GM23338 (cell line): ENCODE results near the gene KCNC4. TPM values are rescaled to one million over a fixed set of nuclear protein-coding genes. Genes with fewer than 3 reads are reported as not detected.

Experiments
- ATAC-seq: fragments of 200-7000 bp; cut with Tn5 transposase; 3 replicates; pipeline ENCODE4 v1.9.1; 2020
- DNase-seq: peaks from one replicate; pipeline ENCODE4 v3.0.0-alpha.2; 2015; ENCODE audit warnings: low spot score
- H2AFZ ChIP-seq: fragments of 200-600 bp; sonication (generic); 2 replicates; pipeline ENCODE4 v1.8.0; 2016; ENCODE audit warnings: antibody characterized with exemption, mild to moderate bottlenecking, moderate library complexity
- H3F3A ChIP-seq: fragments of 200-600 bp; sonication (generic); replicated peaks from 2 replicates; pipeline ENCODE4 v1.8.0; 2017; ENCODE audit warnings: antibody characterized with exemption, mixed run types, low read depth
- H3K27ac ChIP-seq: fragments of 200-600 bp; sonication (generic); 2 replicates; pipeline ENCODE4 v1.6.1; 2016; ENCODE audit warnings: low read depth
- H3K27me3 ChIP-seq: fragments of 200-600 bp; sonication (generic); 2 replicates; pipeline ENCODE4 v1.8.0; 2016; ENCODE audit warnings: mild to moderate bottlenecking, mixed run types, moderate library complexity; ENCODE audit not compliant: insufficient read depth
- H3K36me3 ChIP-seq: fragments of 200-600 bp; sonication (generic); 2 replicates; pipeline ENCODE4 v1.8.0; 2016; ENCODE audit warnings: mild to moderate bottlenecking; ENCODE audit not compliant: insufficient read depth
- H3K4me1 ChIP-seq: fragments of 200-600 bp; sonication (generic); 2 replicates; pipeline ENCODE4 v1.8.0; 2016; ENCODE audit warnings: mild to moderate bottlenecking, moderate library complexity; ENCODE audit not compliant: insufficient read depth
- H3K4me2 ChIP-seq: fragments of 200-600 bp; sonication (generic); 2 replicates; pipeline ENCODE4 v1.7.1; 2017; ENCODE audit warnings: mixed run types
- H3K4me3 ChIP-seq: fragments of 200-600 bp; sonication (generic); 2 replicates; pipeline ENCODE4 v1.6.1; 2016; ENCODE audit warnings: mixed run types
- H3K79me2 ChIP-seq: fragments of 200-600 bp; sonication (generic); replicated peaks from 2 replicates; pipeline ENCODE4 v1.8.0; 2017; ENCODE audit warnings: mild to moderate bottlenecking; ENCODE audit not compliant: insufficient read depth
- H3K9me2 ChIP-seq: fragments of 200-600 bp; sonication (generic); 2 replicates; pipeline ENCODE4 v1.8.0; 2017; ENCODE audit not compliant: insufficient read depth
- H4K20me1 ChIP-seq: fragments of 200-600 bp; sonication (generic); replicated peaks from 2 replicates; pipeline ENCODE4 v1.8.0; 2017; ENCODE audit warnings: mild to moderate bottlenecking; ENCODE audit not compliant: insufficient read depth
- H3K27ac Mint-ChIP-seq: 2 replicates; pipeline ENCODE4 v1.8.0; 2020; ENCODE audit warnings: inconsistent platforms, mild to moderate bottlenecking, moderate library complexity, mixed read lengths
- H3K27me3 Mint-ChIP-seq: 3 replicates; pipeline ENCODE4 v1.8.0; 2022; ENCODE audit warnings: low read depth, mild to moderate bottlenecking, moderate library complexity, mixed read lengths, inconsistent platforms; ENCODE audit not compliant: insufficient read depth, poor library complexity
- H3K36me3 Mint-ChIP-seq: 3 replicates; pipeline ENCODE4 v1.8.0; 2021; ENCODE audit warnings: low read depth, mild to moderate bottlenecking, inconsistent platforms, moderate library complexity, mixed read lengths
- H3K4me1 Mint-ChIP-seq: 3 replicates; pipeline ENCODE4 v1.8.0; 2020; ENCODE audit warnings: mild to moderate bottlenecking, inconsistent platforms, mixed read lengths
- H3K4me3 Mint-ChIP-seq: 3 replicates; pipeline ENCODE4 v1.8.0; 2021; ENCODE audit warnings: moderate library complexity, mild to moderate bottlenecking, inconsistent platforms, mixed read lengths
- H3K9me3 Mint-ChIP-seq: 3 replicates; pipeline ENCODE4 v1.8.0; 2020; ENCODE audit warnings: moderate library complexity, mild to moderate bottlenecking, inconsistent platforms, mixed read lengths
- CREB1 ChIP-seq: fragments of 250-450 bp; sonication (Bioruptor Pico); IDR thresholded peaks from 2 replicates; pipeline ENCODE4 v1.5.0; 2020; ENCODE audit warnings: low read depth, mild to moderate bottlenecking, moderate library complexity
- EZH2 ChIP-seq: fragments of 200-600 bp; sonication (generic); IDR thresholded peaks from one replicate; pipeline ENCODE4 v1.8.0; 2017; ENCODE audit warnings: antibody characterized with exemption, mild to moderate bottlenecking, low read depth; ENCODE audit not compliant: unreplicated experiment
- EZH2phosphoT487 ChIP-seq: fragments of 200-600 bp; sonication (generic); IDR thresholded peaks from one replicate; pipeline ENCODE4 v1.8.1; 2018; ENCODE audit warnings: antibody characterized with exemption; ENCODE audit not compliant: unreplicated experiment
- JUNB ChIP-seq: IDR thresholded peaks from one replicate; pipeline ENCODE4 v1.6.1; 2016; ENCODE audit warnings: antibody characterized with exemption; ENCODE audit not compliant: unreplicated experiment
- NANOG ChIP-seq: IDR thresholded peaks from 2 replicates; pipeline ENCODE4 v1.6.1; 2016; ENCODE audit warnings: antibody characterized with exemption, borderline replicate concordance
- STAT1 ChIP-seq: IDR thresholded peaks from one replicate; pipeline ENCODE4 v1.6.1; 2016; ENCODE audit warnings: antibody characterized with exemption; ENCODE audit not compliant: unreplicated experiment
- ZNF114 ChIP-seq: fragments of 250-450 bp; sonication (Bioruptor Pico); IDR thresholded peaks from 2 replicates; pipeline ENCODE4 v1.5.0; 2020; ENCODE audit warnings: mild to moderate bottlenecking, moderate library complexity
- ZNF331 ChIP-seq: fragments of 250-450 bp; sonication (Bioruptor Pico); IDR thresholded peaks from 2 replicates; pipeline ENCODE4 v1.5.0; 2020; ENCODE audit warnings: low read depth, mild to moderate bottlenecking, moderate library complexity
- polyA plus RNA-seq: library from polyadenylated mRNA; unstranded; fragments of >200 nt; fragmentation: Nextera tagmentation; extraction: Ambion mirVana; gene quantifications from 2 replicates; pipeline ENCODE4 v1.2.1, GENCODE V29; 2016
- total RNA-seq: library from RNA; depleted of rRNA; stranded (reverse); fragments of >200 nt; shearing (Covaris generic); gene quantifications from 2 replicates; pipeline ENCODE4 v1.2.3, GENCODE V29; 2014
- TF ChIP-seq, protein P1 (sequence below): fragments of 250-450 bp; sonication (Bioruptor Pico); IDR thresholded peaks from 2 replicates; pipeline ENCODE4 v1.5.0; 2020; ENCODE audit warnings: mild to moderate bottlenecking, moderate library complexity
- TF ChIP-seq, protein P2 (sequence below): IDR thresholded peaks from 2 replicates; pipeline ENCODE4 v1.6.1; 2016; ENCODE audit warnings: antibody characterized with exemption

The KCNC4 gene
- total and polyA plus RNA-seq, 2 experiments from 2014 or later: 3.5 to 10.7 TPM

DNA sequence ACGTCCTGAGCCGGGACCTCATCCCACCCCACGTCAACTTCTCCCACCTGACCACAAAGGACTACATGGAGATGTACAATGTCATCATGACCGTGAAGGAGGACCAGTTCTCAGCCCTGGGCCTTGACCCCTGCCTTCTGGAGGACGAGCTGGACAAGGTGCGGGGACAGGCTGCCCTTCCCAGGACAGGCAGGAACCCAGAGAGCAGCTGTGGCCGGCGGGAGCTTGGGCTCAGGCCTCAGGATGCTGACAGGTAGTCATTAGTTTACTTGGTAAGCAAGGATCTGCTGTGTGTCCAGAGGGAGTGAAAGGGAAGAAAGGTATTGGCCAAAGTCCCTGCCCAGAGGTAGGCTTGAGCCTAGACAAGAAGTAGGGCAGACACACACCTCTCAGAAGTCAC, 17.6 kb upstream of the KCNC4 start (continued):
- TF ChIP-seq, protein P1, sequence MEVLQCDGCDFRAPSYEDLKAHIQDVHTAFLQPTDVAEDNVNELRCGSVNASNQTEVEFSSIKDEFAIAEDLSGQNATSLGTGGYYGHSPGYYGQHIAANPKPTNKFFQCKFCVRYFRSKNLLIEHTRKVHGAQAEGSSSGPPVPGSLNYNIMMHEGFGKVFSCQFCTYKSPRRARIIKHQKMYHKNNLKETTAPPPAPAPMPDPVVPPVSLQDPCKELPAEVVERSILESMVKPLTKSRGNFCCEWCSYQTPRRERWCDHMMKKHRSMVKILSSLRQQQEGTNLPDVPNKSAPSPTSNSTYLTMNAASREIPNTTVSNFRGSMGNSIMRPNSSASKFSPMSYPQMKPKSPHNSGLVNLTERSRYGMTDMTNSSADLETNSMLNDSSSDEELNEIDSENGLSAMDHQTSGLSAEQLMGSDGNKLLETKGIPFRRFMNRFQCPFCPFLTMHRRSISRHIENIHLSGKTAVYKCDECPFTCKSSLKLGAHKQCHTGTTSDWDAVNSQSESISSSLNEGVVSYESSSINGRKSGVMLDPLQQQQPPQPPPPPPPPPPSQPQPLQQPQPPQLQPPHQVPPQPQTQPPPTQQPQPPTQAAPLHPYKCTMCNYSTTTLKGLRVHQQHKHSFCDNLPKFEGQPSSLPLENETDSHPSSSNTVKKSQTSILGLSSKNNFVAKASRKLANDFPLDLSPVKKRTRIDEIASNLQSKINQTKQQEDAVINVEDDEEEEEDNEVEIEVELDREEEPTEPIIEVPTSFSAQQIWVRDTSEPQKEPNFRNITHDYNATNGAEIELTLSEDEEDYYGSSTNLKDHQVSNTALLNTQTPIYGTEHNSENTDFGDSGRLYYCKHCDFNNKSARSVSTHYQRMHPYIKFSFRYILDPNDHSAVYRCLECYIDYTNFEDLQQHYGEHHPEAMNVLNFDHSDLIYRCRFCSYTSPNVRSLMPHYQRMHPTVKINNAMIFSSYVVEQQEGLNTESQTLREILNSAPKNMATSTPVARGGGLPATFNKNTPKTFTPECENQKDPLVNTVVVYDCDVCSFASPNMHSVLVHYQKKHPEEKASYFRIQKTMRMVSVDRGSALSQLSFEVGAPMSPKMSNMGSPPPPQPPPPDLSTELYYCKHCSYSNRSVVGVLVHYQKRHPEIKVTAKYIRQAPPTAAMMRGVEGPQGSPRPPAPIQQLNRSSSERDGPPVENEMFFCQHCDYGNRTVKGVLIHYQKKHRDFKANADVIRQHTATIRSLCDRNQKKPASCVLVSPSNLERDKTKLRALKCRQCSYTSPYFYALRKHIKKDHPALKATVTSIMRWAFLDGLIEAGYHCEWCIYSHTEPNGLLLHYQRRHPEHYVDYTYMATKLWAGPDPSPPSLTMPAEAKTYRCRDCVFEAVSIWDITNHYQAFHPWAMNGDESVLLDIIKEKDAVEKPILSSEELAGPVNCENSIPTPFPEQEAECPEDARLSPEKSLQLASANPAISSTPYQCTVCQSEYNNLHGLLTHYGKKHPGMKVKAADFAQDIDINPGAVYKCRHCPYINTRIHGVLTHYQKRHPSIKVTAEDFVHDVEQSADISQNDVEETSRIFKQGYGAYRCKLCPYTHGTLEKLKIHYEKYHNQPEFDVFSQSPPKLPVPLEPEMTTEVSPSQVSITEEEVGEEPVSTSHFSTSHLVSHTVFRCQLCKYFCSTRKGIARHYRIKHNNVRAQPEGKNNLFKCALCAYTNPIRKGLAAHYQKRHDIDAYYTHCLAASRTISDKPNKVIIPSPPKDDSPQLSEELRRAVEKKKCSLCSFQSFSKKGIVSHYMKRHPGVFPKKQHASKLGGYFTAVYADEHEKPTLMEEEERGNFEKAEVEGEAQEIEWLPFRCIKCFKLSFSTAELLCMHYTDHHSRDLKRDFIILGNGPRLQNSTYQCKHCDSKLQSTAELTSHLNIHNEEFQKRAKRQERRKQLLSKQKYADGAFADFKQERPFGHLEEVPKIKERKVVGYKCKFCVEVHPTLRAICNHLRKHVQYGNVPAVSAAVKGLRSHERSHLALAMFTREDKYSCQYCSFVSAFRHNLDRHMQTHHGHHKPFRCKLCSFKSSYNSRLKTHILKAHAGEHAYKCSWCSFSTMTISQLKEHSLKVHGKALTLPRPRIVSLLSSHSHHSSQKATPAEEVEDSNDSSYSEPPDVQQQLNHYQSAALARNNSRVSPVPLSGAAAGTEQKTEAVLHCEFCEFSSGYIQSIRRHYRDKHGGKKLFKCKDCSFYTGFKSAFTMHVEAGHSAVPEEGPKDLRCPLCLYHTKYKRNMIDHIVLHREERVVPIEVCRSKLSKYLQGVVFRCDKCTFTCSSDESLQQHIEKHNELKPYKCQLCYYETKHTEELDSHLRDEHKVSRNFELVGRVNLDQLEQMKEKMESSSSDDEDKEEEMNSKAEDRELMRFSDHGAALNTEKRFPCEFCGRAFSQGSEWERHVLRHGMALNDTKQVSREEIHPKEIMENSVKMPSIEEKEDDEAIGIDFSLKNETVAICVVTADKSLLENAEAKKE (CRISPR knock-in tag): no peak
- no peak for TF ChIP-seq ZNF331 (CRISPR knock-in tag)
- TF ChIP-seq EZH2phosphoT487: no peak
- no peak for TF ChIP-seq ZNF114
- TF ChIP-seq, protein P2, sequence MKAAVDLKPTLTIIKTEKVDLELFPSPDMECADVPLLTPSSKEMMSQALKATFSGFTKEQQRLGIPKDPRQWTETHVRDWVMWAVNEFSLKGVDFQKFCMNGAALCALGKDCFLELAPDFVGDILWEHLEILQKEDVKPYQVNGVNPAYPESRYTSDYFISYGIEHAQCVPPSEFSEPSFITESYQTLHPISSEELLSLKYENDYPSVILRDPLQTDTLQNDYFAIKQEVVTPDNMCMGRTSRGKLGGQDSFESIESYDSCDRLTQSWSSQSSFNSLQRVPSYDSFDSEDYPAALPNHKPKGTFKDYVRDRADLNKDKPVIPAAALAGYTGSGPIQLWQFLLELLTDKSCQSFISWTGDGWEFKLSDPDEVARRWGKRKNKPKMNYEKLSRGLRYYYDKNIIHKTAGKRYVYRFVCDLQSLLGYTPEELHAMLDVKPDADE: no peak
- TF ChIP-seq NANOG: no peak
- TF ChIP-seq JUNB: no peak
- TF ChIP-seq CREB1 (CRISPR knock-in tag): no peak
- TF ChIP-seq STAT1: no peak

DNA sequence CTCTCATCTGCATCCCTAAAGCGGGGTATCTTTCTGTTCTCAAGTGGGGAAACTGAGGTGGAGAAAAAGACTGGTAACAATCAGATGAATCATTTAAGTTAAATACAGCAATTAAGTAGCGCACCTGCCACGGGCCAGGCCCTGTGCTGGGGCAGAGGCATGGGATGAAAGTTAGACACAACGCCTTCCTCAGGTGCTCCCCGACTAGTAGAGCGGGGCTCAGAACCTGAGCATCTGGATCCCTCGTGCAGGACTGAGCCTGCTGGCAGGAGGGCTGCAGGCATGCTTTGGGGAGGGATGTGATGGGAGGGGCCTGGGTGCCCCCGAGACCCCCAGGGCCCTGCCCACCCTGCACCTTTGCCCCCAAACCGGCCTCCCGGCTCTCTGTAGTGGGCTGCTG, 14.9 kb upstream of the KCNC4 start:
- no peaks in the 10 kb centered on the region for H3K36me3 ChIP-seq
- no peak overlapping the region for H2AFZ ChIP-seq
- H3K27me3 ChIP-seq: no peaks in the 10 kb centered on the region
- H3K27ac Mint-ChIP-seq: no peak overlapping the region
- H3K4me1 ChIP-seq: no peaks in the 10 kb centered on the region
- H3K9me2 ChIP-seq: no peaks in the 10 kb centered on the region
- H3K27me3 Mint-ChIP-seq: peaks cover 9% of the 10 kb centered on the region
- H3F3A ChIP-seq: no peaks in the 10 kb centered on the region
- no peaks in the 10 kb centered on the region for H3K79me2 ChIP-seq
- no peak overlapping the region for H3K4me3 ChIP-seq
- DNase-seq: no peak
- no peak overlapping the region for H3K27ac ChIP-seq
- H3K4me2 ChIP-seq: no peak overlapping the region
- no peak overlapping the region for H3K4me3 Mint-ChIP-seq
- no peak for TF ChIP-seq EZH2
- no peak for TF ChIP-seq CREB1 (CRISPR knock-in tag)
- no peak for TF ChIP-seq ZNF114
- H4K20me1 ChIP-seq: no peaks in the 10 kb centered on the region; the same call in 1 of the 2 replicates
- ATAC-seq: no peak
- no peaks in the 10 kb centered on the region for H3K9me3 Mint-ChIP-seq
- H3K4me1 Mint-ChIP-seq: peaks cover 3% of the 10 kb centered on the region
- no peaks in the 10 kb centered on the region for H3K36me3 Mint-ChIP-seq
